ENCODE results near the gene B4GALT5. TPM values are rescaled to one million over a fixed set of nuclear protein-coding genes. Genes with fewer than 3 reads are reported as not detected.

B4GALT5 gene
- total RNA-seq, 2 donors from 2014 or later = 62.1 to 74.9 TPM

GRCh38 chr20:49583669-49584417 is 129.8 kb downstream of the B4GALT5 start:
- Mint-ChIP-seq H3K27me3 (peaks cover 0 to 9% of the 10 kb centered on the region in 2 donors), H3K4me1 (ENCODE audit: low read depth in 2 of 2) (peaks cover 23 to 27% of the 10 kb centered on the region in 2 donors), H3K27ac (peak overlapping the region; percentile 75 to 88), H3K9me3 (peaks cover 3% of the 10 kb centered on the region), H3K4me3 (peak overlapping the region; percentile 63), H3K36me3 (peaks cover 10% of the 10 kb centered on the region)
- ATAC-seq (peak; percentile 59 to 69), DNase-seq (ENCODE audit: low spot score) (peak; percentile 60)

GRCh38 chr20:49583343-49583668 is 130.4 kb downstream of the B4GALT5 start:
- no peak for ATAC-seq
- Mint-ChIP-seq H3K4me1 (ENCODE audit: low read depth in 2 of 2) (peaks cover 23 to 27% of the 10 kb centered on the region in 2 donors), H3K27ac (peak overlapping the region; percentile 75 to 88)

More at GRCh38 chr20:49583343-49583668, 130.4 kb downstream of the B4GALT5 start:
- peak; percentile 1 for DNase-seq (ENCODE audit: low spot score)
- H3K36me3 Mint-ChIP-seq = peaks cover 10% of the 10 kb centered on the region
- H3K9me3 Mint-ChIP-seq = peaks cover 3% of the 10 kb centered on the region
- H3K4me3 Mint-ChIP-seq = peak overlapping the region; percentile 63
- peaks cover 0 to 6% of the 10 kb centered on the region in 2 donors for H3K27me3 Mint-ChIP-seq

Other genes starting within 250 kb of the B4GALT5 start
- not detected for gene KCNB1, start 231.2 kb downstream of the B4GALT5 start, total RNA-seq
- under 1 TPM in 1 of 2 donors, not detected in 1; 0.08 TPM for gene PTGIS, start 145.7 kb downstream of the B4GALT5 start, total RNA-seq
- gene SLC9A8, start 99.0 kb upstream of the B4GALT5 start, total RNA-seq = 10 to 100 TPM; 22.0 to 27.6 TPM
- 10 to 100 TPM; 10.1 to 12.0 TPM for gene SPATA2, start 201.7 kb upstream of the B4GALT5 start, total RNA-seq
- gene RNF114, start 222.5 kb upstream of the B4GALT5 start, total RNA-seq = 10 to 100 TPM; 69.9 to 79.3 TPM

All from natural killer cell treated with Interleukin-12 subunit alpha and Interleukin-12 subunit beta and Interleukin-15 and Interleukin-18, amount 100 ng/mL, for 72 hours (primary cell).